Measurements from ENCODE around the gene PLEKHG3.

Gene PLEKHG3

DNA sequence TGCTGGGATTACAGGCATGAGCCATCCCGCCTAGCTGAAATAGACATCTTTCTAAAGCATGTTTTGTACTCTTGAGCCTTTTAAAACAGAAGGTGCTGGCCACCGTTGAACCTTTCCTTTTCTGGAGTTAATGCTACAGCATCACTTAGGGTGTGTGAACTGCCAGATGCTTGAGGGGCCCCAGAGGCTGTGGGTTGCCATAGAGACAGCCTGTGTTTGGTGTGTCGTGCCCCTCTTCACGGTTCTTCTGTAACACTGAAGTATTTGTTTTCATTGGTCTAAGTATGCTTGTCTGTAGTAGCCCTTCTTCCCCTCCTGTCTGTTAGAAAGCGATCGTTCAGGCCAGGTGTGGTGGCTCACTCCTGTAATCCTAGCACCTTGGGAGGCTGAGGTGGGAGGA, 30.8 kb downstream of the PLEKHG3 start:
- Histone ChIP-seq H3K36me3 (ENCODE audit: control insufficient read depth, insufficient read depth, low read length) (peaks cover 66% of the 10 kb centered on the region), H3K4me1 (ENCODE audit: control insufficient read depth, insufficient read depth, low read length) (peaks cover 6% of the 10 kb centered on the region; the same call in 1 of the 2 replicates), H3K27me3 (ENCODE audit: control insufficient read depth, insufficient read depth, low read length) (no peaks in the 10 kb centered on the region)

DNA sequence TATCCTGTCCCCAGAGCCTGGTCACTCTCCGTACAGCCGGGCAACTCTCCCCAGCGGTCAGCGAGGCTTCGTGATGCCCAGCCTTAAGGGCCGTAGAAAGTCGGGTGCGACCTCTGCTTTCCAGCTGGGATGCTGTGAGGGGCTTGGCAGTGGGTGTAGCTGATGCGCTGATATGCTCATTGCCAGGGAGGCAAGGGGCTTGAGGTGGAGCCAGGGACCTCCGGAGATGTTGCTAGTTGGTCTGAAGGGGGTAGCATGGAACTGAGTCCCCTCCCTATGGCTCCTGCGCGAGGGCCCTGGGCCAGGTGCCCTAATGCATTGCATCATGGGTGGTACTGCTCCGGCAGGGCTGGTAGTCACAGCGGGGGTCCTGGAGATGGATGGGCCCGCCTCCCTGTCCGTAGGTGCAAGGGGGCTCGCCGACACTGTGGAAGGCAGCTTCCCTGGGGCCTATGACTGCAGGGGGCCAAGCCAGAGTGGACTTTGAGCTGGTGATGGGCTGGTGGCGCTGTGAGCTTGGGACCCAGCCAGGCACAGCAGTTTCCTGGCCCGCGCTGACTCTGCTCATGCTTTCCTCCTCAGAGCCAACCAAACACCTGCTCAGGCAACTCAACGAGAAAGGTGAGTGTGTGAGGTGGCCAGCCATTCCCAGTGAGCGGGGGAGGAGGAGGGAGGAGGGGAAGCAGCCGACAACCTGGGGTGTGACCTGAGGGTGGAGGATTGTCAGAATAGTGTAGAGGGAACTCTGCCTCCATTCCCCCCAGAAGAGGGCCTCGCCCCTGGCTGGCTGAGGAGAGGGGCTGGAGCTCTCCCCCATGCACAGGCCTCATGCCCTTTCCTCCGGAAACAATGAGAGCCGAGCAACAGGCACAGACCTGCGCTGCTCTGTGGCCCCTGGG, 32.3 kb downstream of the PLEKHG3 start:
- no peak overlapping the region for H3K9ac ChIP-seq (ENCODE audit: low read depth, low read length)
- peaks cover 6% of the 10 kb centered on the region; the same call in 1 of the 2 replicates for H3K4me1 ChIP-seq (ENCODE audit: control insufficient read depth, insufficient read depth, low read length)
- H3K9me3 ChIP-seq (ENCODE audit: control insufficient read depth, insufficient read depth, low read length): no peaks in the 10 kb centered on the region
- no peak overlapping the region for H3K27ac ChIP-seq (ENCODE audit: low read depth, low read length)
- peaks cover 67% of the 10 kb centered on the region for H3K36me3 ChIP-seq (ENCODE audit: control insufficient read depth, insufficient read depth, low read length)
- no peak overlapping the region for H3K4me3 ChIP-seq (ENCODE audit: low read depth, low read length)
- no peaks in the 10 kb centered on the region for H3K27me3 ChIP-seq (ENCODE audit: control insufficient read depth, insufficient read depth, low read length)

More for the DNA sequence above, 30.8 kb downstream of the PLEKHG3 start:
- Histone ChIP-seq H3K4me3 (ENCODE audit: low read depth, low read length) (no peak overlapping the region), H3K27ac (ENCODE audit: low read depth, low read length) (no peak overlapping the region), H3K9ac (ENCODE audit: low read depth, low read length) (no peak overlapping the region), H3K9me3 (ENCODE audit: control insufficient read depth, insufficient read depth, low read length) (no peaks in the 10 kb centered on the region)

DNA sequence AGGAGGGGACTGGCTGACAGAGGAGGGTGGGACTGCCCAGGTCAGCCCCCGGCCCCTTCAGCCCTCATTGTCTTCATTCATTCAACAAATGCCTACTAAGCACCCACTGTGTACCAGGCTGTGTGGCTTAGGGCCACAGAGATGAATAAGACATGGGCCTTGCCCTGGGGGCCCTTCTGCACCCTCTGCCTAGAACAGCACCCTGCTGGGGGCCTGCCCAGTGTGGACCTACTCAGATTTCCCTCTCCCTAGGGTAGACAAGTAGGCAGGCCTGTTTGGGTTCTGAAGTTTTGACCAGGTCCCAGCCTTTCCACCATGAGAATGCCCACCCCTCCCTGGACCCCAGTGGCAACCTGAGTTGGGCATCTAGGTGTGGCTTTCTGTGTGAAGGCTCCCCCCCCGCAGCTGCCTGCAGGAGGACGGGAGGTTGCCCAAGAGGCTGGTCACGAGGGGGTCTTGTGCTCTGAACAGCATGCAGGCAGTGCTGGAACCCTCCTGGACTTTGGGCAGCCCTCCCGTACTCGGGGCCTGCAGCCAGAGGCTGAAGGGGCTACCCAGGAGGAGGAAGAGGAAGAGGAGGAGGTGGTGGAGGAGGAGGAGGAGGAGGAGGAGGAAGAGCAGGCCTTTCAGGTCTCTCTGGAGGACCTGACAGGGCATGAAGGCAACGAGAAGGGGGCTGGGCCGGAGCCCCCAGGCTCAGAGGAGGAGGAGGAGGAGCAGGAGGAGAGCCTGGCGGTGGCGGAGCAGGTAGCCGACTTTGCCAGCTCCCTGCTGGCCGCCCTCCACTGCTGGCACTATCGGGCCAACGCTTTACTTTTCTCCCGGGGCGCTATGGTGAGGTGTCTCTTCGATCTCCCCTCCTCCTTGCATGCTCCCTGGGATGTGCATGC, 33.4 kb downstream of the PLEKHG3 start:
- Histone ChIP-seq H3K27me3 (ENCODE audit: control insufficient read depth, insufficient read depth, low read length) (no peaks in the 10 kb centered on the region), H3K4me3 (ENCODE audit: low read depth, low read length) (no peak overlapping the region), H3K27ac (ENCODE audit: low read depth, low read length) (no peak overlapping the region), H3K36me3 (ENCODE audit: control insufficient read depth, insufficient read depth, low read length) (peaks cover 67% of the 10 kb centered on the region), H3K9ac (ENCODE audit: low read depth, low read length) (no peak overlapping the region), H3K4me1 (ENCODE audit: control insufficient read depth, insufficient read depth, low read length) (peaks cover 6% of the 10 kb centered on the region; the same call in 1 of the 2 replicates), H3K9me3 (ENCODE audit: control insufficient read depth, insufficient read depth, low read length) (no peaks in the 10 kb centered on the region)

DNA sequence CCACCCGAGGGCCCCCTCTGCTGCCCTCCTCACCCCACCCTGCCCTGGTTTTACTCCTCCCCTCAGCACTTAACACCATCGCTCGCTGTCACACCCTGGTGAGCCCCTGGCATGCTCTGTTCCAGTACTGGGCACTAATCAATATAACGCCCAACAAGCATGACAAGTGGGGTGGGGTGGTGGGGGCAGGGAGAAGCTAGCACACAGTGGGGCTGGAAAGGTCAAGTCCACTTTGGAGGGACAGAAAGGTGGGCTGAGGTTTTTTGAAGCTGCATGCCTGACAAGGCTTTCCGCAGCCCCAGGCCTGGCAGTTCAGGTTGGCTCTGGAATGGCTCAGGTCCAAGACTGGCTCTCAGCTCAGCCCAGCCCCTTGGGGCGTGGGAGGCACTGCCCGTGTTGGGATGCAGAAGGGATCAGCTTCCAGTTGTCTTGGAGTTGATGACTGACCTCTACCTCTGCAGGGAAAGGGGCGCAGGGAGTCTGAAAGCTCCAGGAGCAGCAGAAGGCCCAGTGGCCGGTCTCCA, 34.1 kb downstream of the PLEKHG3 start:
- Histone ChIP-seq H3K9me3 (ENCODE audit: control insufficient read depth, insufficient read depth, low read length) (no peaks in the 10 kb centered on the region), H3K27ac (ENCODE audit: low read depth, low read length) (no peak overlapping the region), H3K4me1 (ENCODE audit: control insufficient read depth, insufficient read depth, low read length) (peaks cover 6% of the 10 kb centered on the region; the same call in 1 of the 2 replicates), H3K9ac (ENCODE audit: low read depth, low read length) (no peak overlapping the region), H3K27me3 (ENCODE audit: control insufficient read depth, insufficient read depth, low read length) (no peaks in the 10 kb centered on the region), H3K36me3 (ENCODE audit: control insufficient read depth, insufficient read depth, low read length) (peaks cover 69% of the 10 kb centered on the region), H3K4me3 (ENCODE audit: low read depth, low read length) (no peak overlapping the region)

DNA sequence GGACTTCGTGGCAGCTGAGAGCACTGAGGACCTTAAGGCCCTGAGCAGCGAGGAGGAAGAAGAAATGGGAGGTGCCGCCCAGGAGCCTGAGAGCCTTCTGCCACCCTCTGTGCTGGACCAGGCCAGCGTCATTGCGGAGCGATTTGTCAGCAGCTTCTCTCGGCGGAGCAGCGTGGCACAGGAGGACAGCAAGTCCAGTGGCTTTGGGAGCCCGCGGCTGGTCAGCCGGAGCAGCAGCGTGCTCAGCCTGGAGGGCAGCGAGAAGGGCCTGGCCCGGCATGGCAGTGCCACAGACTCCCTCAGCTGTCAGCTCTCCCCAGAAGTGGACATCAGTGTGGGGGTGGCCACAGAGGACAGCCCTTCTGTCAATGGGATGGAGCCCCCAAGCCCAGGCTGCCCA, 37.0 kb downstream of the PLEKHG3 start:
- no peaks in the 10 kb centered on the region for H3K9me3 ChIP-seq (ENCODE audit: control insufficient read depth, insufficient read depth, low read length)
- no peak overlapping the region for H3K27ac ChIP-seq (ENCODE audit: low read depth, low read length)
- no peak overlapping the region for H3K9ac ChIP-seq (ENCODE audit: low read depth, low read length)
- H3K4me1 ChIP-seq (ENCODE audit: control insufficient read depth, insufficient read depth, low read length): peaks cover 6% of the 10 kb centered on the region; the same call in 1 of the 2 replicates
- H3K4me3 ChIP-seq (ENCODE audit: low read depth, low read length): no peak overlapping the region
- H3K27me3 ChIP-seq (ENCODE audit: control insufficient read depth, insufficient read depth, low read length): no peaks in the 10 kb centered on the region
- peaks cover 87% of the 10 kb centered on the region for H3K36me3 ChIP-seq (ENCODE audit: control insufficient read depth, insufficient read depth, low read length)

DNA sequence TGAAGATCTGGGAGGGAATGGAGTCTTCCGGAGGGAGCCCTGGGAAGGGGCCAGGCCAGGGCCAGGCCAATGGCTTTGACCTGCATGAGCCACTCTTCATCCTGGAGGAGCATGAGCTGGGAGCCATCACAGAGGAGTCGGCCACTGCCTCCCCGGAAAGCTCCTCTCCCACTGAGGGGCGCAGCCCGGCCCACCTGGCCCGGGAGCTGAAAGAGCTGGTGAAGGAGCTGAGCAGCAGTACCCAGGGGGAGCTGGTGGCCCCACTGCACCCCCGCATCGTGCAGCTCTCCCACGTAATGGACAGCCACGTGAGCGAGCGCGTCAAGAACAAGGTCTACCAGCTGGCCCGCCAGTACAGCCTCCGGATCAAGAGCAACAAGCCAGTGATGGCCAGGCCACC, 37.7 kb downstream of the PLEKHG3 start:
- peaks cover 92% of the 10 kb centered on the region for H3K36me3 ChIP-seq (ENCODE audit: control insufficient read depth, insufficient read depth, low read length)

DNA sequence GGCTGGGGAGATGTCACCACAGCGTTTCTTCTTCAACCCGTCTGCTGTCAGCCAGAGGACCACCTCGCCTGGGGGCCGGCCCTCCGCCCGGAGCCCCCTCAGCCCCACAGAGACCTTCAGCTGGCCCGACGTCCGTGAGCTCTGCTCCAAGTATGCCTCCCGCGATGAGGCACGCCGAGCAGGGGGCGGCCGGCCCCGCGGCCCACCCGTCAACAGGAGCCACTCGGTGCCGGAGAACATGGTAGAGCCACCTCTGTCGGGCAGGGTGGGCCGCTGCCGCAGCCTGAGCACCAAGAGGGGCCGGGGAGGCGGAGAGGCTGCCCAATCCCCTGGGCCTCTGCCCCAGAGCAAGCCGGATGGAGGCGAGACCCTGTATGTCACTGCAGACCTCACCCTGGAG, 38.8 kb downstream of the PLEKHG3 start:
- no peak overlapping the region for H3K4me3 ChIP-seq (ENCODE audit: low read depth, low read length)
- peaks cover 95% of the 10 kb centered on the region for H3K36me3 ChIP-seq (ENCODE audit: control insufficient read depth, insufficient read depth, low read length)
- no peaks in the 10 kb centered on the region for H3K9me3 ChIP-seq (ENCODE audit: control insufficient read depth, insufficient read depth, low read length)
- H3K27me3 ChIP-seq (ENCODE audit: control insufficient read depth, insufficient read depth, low read length): no peaks in the 10 kb centered on the region
- H3K27ac ChIP-seq (ENCODE audit: low read depth, low read length): no peak overlapping the region
- no peak overlapping the region for H3K9ac ChIP-seq (ENCODE audit: low read depth, low read length)
- H3K4me1 ChIP-seq (ENCODE audit: control insufficient read depth, insufficient read depth, low read length): no peaks in the 10 kb centered on the region

More for the DNA sequence above, 37.7 kb downstream of the PLEKHG3 start:
- Histone ChIP-seq H3K27ac (ENCODE audit: low read depth, low read length) (no peak overlapping the region), H3K4me1 (ENCODE audit: control insufficient read depth, insufficient read depth, low read length) (no peaks in the 10 kb centered on the region), H3K9ac (ENCODE audit: low read depth, low read length) (no peak overlapping the region), H3K9me3 (ENCODE audit: control insufficient read depth, insufficient read depth, low read length) (no peaks in the 10 kb centered on the region), H3K4me3 (ENCODE audit: low read depth, low read length) (no peak overlapping the region), H3K27me3 (ENCODE audit: control insufficient read depth, insufficient read depth, low read length) (no peaks in the 10 kb centered on the region)

DNA sequence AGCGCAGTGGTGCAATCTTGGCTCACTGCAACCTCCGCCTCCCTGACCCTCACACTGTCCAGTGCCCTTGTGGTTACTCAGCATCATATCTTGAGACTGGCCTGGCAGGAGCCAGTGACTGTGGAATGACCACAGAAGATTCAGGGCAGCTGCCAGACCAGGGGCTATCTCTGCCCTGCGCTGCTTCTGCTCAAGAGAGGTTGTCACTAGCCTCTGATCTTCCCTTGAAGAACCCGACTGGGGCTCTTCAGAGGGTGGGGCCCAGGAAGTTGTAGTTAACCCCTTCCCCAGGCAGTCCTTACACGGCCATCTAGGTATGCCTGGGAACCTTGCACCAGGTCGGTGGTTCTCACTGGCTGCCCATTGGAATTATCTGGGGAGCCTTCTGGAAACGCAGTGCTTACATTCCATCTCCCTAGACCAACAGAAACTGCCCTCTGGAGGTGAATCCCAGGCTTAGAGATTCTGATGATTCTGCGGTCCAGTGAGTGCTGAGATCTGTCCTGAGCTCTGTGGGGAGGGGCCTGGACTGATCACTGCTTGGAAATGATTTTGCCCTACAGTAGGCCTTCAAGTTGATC, 41.4 kb downstream of the PLEKHG3 start:
- peaks cover 74% of the 10 kb centered on the region for H3K36me3 ChIP-seq (ENCODE audit: control insufficient read depth, insufficient read depth, low read length)
- H3K4me3 ChIP-seq (ENCODE audit: low read depth, low read length): no peak overlapping the region
- no peak overlapping the region for H3K27ac ChIP-seq (ENCODE audit: low read depth, low read length)
- no peak overlapping the region for H3K9ac ChIP-seq (ENCODE audit: low read depth, low read length)
- H3K4me1 ChIP-seq (ENCODE audit: control insufficient read depth, insufficient read depth, low read length): no peaks in the 10 kb centered on the region
- no peaks in the 10 kb centered on the region for H3K9me3 ChIP-seq (ENCODE audit: control insufficient read depth, insufficient read depth, low read length)
- no peaks in the 10 kb centered on the region for H3K27me3 ChIP-seq (ENCODE audit: control insufficient read depth, insufficient read depth, low read length)

DNA sequence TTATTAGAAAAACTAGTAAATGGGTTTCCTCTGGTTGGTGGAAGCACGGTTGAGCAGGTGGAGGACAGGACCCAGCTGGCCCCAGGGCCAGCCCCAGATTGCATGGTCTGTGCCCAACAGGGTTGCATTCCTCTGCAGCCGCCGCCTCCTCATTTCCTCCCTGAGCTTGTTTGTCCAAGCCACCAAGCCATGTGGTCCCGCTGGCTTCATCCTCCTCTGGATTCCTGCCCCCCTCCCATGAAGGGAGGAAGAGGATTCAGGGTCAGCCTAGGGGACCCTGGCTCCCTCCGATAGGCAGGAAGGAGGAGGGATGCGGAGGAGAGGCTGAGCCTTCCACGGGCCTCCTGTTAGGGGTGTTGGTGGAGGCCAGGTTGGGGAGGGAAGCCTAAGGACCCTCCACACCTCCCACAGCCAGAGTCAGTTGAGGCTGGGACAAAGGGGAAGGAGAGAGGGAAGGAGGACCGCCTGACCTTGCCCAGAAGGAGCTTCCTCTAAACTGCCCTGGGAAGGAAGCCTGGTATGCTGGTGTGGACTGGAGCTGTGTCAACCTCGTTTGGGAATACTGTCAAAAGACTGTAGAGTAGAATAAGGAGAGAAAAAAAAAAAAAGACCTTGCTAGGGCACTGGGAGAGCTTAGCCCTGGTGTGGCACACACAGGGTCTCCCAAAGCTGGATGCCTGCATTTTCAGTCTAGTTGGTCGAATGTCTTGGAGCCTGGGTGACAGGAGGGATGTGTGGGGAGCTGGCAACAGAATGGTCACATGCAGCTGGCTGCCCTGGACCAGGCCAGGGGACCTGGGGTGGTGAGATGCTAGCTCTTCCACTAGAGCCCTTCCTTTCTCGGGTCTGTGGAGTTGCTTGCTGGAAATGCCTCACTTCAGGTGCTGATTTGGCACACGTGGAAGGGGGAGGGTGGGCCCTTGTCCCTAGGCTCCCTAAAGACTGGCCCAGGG, 42.4 kb downstream of the PLEKHG3 start:
- peaks cover 65% of the 10 kb centered on the region for H3K36me3 ChIP-seq (ENCODE audit: control insufficient read depth, insufficient read depth, low read length)
- no peak overlapping the region for H3K9ac ChIP-seq (ENCODE audit: low read depth, low read length)
- no peak overlapping the region for H3K27ac ChIP-seq (ENCODE audit: low read depth, low read length)

DNA sequence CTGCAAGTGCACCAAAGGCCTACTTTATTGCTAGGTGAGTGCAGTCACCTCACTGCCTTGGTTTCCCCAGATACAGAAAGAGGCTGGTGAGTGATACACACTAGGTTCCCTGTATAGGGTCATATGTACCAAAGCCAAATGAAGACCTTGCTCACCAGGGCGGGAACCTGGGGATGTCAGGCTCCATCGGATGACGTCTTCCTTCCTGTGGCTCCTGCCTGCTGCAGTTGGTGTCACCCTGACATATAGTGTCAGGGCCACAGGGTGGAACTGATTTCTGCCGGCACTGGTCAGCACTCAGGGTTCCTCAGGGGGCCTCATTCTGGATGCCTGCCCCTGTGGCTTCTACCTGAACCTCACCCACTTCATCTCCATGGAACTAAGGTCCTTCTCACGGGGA, 43.1 kb downstream of the PLEKHG3 start:
- Histone ChIP-seq H3K9me3 (ENCODE audit: control insufficient read depth, insufficient read depth, low read length) (no peaks in the 10 kb centered on the region), H3K27ac (ENCODE audit: low read depth, low read length) (no peak overlapping the region), H3K36me3 (ENCODE audit: control insufficient read depth, insufficient read depth, low read length) (peaks cover 57% of the 10 kb centered on the region), H3K4me3 (ENCODE audit: low read depth, low read length) (no peak overlapping the region), H3K4me1 (ENCODE audit: control insufficient read depth, insufficient read depth, low read length) (no peaks in the 10 kb centered on the region), H3K9ac (ENCODE audit: low read depth, low read length) (no peak overlapping the region), H3K27me3 (ENCODE audit: control insufficient read depth, insufficient read depth, low read length) (no peaks in the 10 kb centered on the region)

More for the DNA sequence above, 42.4 kb downstream of the PLEKHG3 start:
- no peaks in the 10 kb centered on the region for H3K9me3 ChIP-seq (ENCODE audit: control insufficient read depth, insufficient read depth, low read length)
- H3K27me3 ChIP-seq (ENCODE audit: control insufficient read depth, insufficient read depth, low read length): no peaks in the 10 kb centered on the region
- H3K4me1 ChIP-seq (ENCODE audit: control insufficient read depth, insufficient read depth, low read length): no peaks in the 10 kb centered on the region
- no peak overlapping the region for H3K4me3 ChIP-seq (ENCODE audit: low read depth, low read length)
